ENCODE data around the gene RBMS1. TPM values are rescaled to one million over a fixed set of nuclear protein-coding genes. Genes with fewer than 3 reads are reported as not detected.
"Not testable (repeated sequence)": the region's sequence is repeated elsewhere in the genome, so short reads cannot be mapped to it uniquely, and the experiment has no call there.

RBMS1 gene
- total RNA-seq, 1 experiment from 2014 or later = 77.5 TPM

DNA sequence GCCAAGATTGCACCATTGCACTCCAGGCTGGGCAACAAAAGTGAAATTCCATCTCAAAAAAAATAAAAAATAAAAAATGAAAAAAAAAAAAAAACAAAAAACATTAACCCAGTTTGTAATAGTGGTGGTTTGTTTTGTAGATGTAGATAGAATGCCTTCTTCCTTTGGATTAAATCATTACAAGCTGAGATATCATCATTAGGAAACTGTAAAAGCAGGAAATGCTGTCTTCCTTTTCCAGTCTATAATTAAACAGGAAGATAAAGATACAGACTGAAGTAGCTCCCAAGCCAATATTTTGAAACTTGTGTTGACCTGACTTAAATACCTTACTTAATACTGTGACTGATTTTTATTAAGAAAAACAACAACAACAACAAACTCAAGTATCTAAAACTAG, 43.1 kb downstream of the RBMS1 start:
- H3K9me3 Mint-ChIP-seq = peaks cover 14 to 19% of the 10 kb centered on the region in 2 experiments; a peak in 4 of 5 replicates
- H3K4me3 Mint-ChIP-seq = no peak overlapping the region
- H3K79me2 ChIP-seq (ENCODE audit: insufficient read depth, low read length) = no peaks in the 10 kb centered on the region

DNA sequence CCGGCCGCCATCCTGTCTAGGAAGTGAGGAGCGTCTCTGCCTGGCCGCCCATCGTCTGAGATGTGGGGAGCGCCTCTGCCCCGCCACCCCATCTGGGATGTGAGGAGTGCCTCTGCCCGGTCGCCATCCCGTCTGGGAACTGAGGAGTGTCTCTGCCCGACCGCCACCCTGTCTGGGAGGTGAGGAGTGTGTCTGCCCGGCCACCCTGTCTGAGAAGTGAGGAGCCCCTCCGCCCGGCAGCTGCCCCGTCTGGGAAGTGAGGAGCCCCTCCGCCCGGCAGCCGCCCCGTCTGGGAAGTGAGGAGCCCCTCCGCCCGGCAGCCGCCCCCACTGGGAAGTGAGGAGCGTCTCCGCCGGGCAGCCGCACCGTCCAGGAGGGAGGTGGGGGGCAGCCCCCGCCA, 44.8 kb downstream of the RBMS1 start:
- H4K91ac ChIP-seq (ENCODE audit: insufficient read length, low read depth, low read length); H2BK20ac ChIP-seq (ENCODE audit: low read depth, low read length, poor library complexity, severe bottlenecking); H3K27ac ChIP-seq (ENCODE audit: insufficient read length, low read depth, low read length); H3K9ac ChIP-seq (ENCODE audit: extremely low read depth, insufficient read length, low read length); H2BK12ac ChIP-seq (ENCODE audit: insufficient read length, low read depth, low read length); H3K18ac ChIP-seq (ENCODE audit: insufficient read length, low read depth, low read length); H3T11ph ChIP-seq (ENCODE audit: low read length); H3K27me3 Mint-ChIP-seq (ENCODE audit: low read depth); H3K4me1 Mint-ChIP-seq; H4K8ac ChIP-seq (replicated peaks; ENCODE audit: insufficient read length, low read depth, low read length); DNase-seq; H2BK5ac ChIP-seq (ENCODE audit: insufficient read length, low read length); H3K4me2 ChIP-seq (ENCODE audit: insufficient read depth, insufficient read length, low read length); H4K20me1 ChIP-seq (ENCODE audit: control insufficient read depth, insufficient read depth, insufficient read length); H4K5ac ChIP-seq (ENCODE audit: insufficient read length, low read depth, low read length); H3K27me3 ChIP-seq (ENCODE audit: insufficient read depth, low read length); H3K27ac Mint-ChIP-seq; H2AK5ac ChIP-seq (ENCODE audit: insufficient read length, low read length); H3K14ac ChIP-seq (ENCODE audit: insufficient read depth, low read length); H3K4me1 ChIP-seq (ENCODE audit: insufficient read depth, low read length); H3K4ac ChIP-seq (ENCODE audit: low read depth, low read length); H2BK15ac ChIP-seq (ENCODE audit: low read depth, low read length); H3K79me1 ChIP-seq (ENCODE audit: insufficient read depth, low read depth, low read length, poor library complexity, severe bottlenecking); H3K4me3 Mint-ChIP-seq; H2AFZ ChIP-seq (ENCODE audit: low read length); H3K56ac ChIP-seq (ENCODE audit: insufficient read length, low read depth, low read length); H3K23me2 ChIP-seq (ENCODE audit: insufficient read length, low read depth, low read length, poor library complexity, severe bottlenecking); H3K23ac ChIP-seq (ENCODE audit: insufficient read length, low read depth, low read length); H3K9me3 ChIP-seq (ENCODE audit: control insufficient read depth, low read depth, low read length); H3K79me2 ChIP-seq (ENCODE audit: insufficient read depth, low read length); H2BK120ac ChIP-seq (ENCODE audit: low read depth, low read length, poor library complexity, severe bottlenecking): not testable (repeated sequence)
- H3K9me3 Mint-ChIP-seq = peaks cover 18 to 19% of the 10 kb centered on the region in 2 experiments
- WGBS (ENCODE audit: extremely low coverage, insufficient read length, low lambda C conversion rate) = no CpG with 5 or more reads among the region's 29 CpGs
- H3K36me3 Mint-ChIP-seq (ENCODE audit: insufficient read depth in 1 of 3, low read depth in 3 of 3) = peaks cover 15 to 28% (median 27%) of the 10 kb centered on the region in 3 experiments

More for the DNA sequence above, 43.1 kb downstream of the RBMS1 start:
- TF ChIP-seq, protein P1, sequence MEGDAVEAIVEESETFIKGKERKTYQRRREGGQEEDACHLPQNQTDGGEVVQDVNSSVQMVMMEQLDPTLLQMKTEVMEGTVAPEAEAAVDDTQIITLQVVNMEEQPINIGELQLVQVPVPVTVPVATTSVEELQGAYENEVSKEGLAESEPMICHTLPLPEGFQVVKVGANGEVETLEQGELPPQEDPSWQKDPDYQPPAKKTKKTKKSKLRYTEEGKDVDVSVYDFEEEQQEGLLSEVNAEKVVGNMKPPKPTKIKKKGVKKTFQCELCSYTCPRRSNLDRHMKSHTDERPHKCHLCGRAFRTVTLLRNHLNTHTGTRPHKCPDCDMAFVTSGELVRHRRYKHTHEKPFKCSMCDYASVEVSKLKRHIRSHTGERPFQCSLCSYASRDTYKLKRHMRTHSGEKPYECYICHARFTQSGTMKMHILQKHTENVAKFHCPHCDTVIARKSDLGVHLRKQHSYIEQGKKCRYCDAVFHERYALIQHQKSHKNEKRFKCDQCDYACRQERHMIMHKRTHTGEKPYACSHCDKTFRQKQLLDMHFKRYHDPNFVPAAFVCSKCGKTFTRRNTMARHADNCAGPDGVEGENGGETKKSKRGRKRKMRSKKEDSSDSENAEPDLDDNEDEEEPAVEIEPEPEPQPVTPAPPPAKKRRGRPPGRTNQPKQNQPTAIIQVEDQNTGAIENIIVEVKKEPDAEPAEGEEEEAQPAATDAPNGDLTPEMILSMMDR (conservative IDR thresholded peaks at IDR 0.05) = no peak
- Histone ChIP-seq H2BK12ac (ENCODE audit: insufficient read length, low read depth, low read length) (no peak overlapping the region), H3T11ph (ENCODE audit: low read length) (no peak overlapping the region), H3K27me3 (ENCODE audit: insufficient read depth, low read length) (no peaks in the 10 kb centered on the region), H3K18ac (ENCODE audit: insufficient read length, low read depth, low read length) (no peak overlapping the region), H3K56ac (ENCODE audit: insufficient read length, low read depth, low read length) (no peak overlapping the region), H4K91ac (ENCODE audit: insufficient read length, low read depth, low read length) (no peak overlapping the region), H3K4ac (ENCODE audit: low read depth, low read length) (no peak overlapping the region), H2AFZ (ENCODE audit: low read length) (no peak overlapping the region), H3K79me1 (ENCODE audit: insufficient read depth, low read depth, low read length, poor library complexity, severe bottlenecking) (peaks cover 4% of the 10 kb centered on the region), H2BK20ac (ENCODE audit: low read depth, low read length, poor library complexity, severe bottlenecking) (no peak overlapping the region), H2BK5ac (ENCODE audit: insufficient read length, low read length) (no peak overlapping the region), H3K27ac (ENCODE audit: insufficient read length, low read depth, low read length) (no peak overlapping the region), H2BK120ac (ENCODE audit: low read depth, low read length, poor library complexity, severe bottlenecking) (no peak overlapping the region), H3K23me2 (ENCODE audit: insufficient read length, low read depth, low read length, poor library complexity, severe bottlenecking) (no peaks in the 10 kb centered on the region), H3K14ac (ENCODE audit: insufficient read depth, low read length) (no peak overlapping the region), H3K4me1 (ENCODE audit: insufficient read depth, low read length) (no peaks in the 10 kb centered on the region; the same call in 1 of the 2 replicates), H3K4me2 (ENCODE audit: insufficient read depth, insufficient read length, low read length) (no peak overlapping the region), H4K8ac (replicated peaks; ENCODE audit: insufficient read length, low read depth, low read length) (no peak overlapping the region), H2BK15ac (ENCODE audit: low read depth, low read length) (no peak overlapping the region), H3K9ac (ENCODE audit: extremely low read depth, insufficient read length, low read length) (no peak overlapping the region), H4K20me1 (ENCODE audit: control insufficient read depth, insufficient read depth, insufficient read length) (no peaks in the 10 kb centered on the region), H3K9me3 (ENCODE audit: control insufficient read depth, low read depth, low read length) (no peaks in the 10 kb centered on the region), H2AK5ac (ENCODE audit: insufficient read length, low read length) (no peak overlapping the region), H4K5ac (ENCODE audit: insufficient read length, low read depth, low read length) (no peak overlapping the region), H3K23ac (ENCODE audit: insufficient read length, low read depth, low read length) (no peak overlapping the region)
- Mint-ChIP-seq H3K4me1 (no peaks in the 10 kb centered on the region), H3K27ac (no peak overlapping the region), H3K36me3 (ENCODE audit: insufficient read depth in 1 of 3, low read depth in 3 of 3) (peaks cover 14 to 26% (median 22%) of the 10 kb centered on the region in 3 experiments), H3K27me3 (ENCODE audit: low read depth) (no peaks in the 10 kb centered on the region)
- no peak for DNase-seq

All from H9 (cell line).